Spleen (tissue), 7 donors: Measurements from ENCODE around the gene TDRKH.

Experiments
- CTCF ChIP-seq, 11 experiments: fragments of 200-600 bp in 7 of 11; fragments of 450-650 bp in 4 of 11; sonication (generic) in 4 of 11; IDR thresholded peaks in 8 of 11; conservative IDR thresholded peaks in 3 of 11; 1 replicate in 7 of 11; 2 replicates in 4 of 11; pipeline versions ENCODE4 v1.4.0 to v1.8.0; 2016 to 2021; ENCODE audit warnings: antibody characterized with exemption in 11 of 11, inconsistent platforms in 4 of 11, mild to moderate bottlenecking in 1 of 11
- POLR2A ChIP-seq, 3 donors: fragments of 450-650 bp; IDR thresholded peaks; one replicate each; pipeline ENCODE4 v1.5.1; 2017; ENCODE audit warnings: antibody characterized with exemption in 3 of 3, mild to moderate bottlenecking in 1 of 3
- POLR2AphosphoS5 ChIP-seq, 3 donors: sonication (generic); formaldehyde crosslinking; IDR thresholded peaks; one replicate each; pipeline ENCODE4 v1.5.1; 2017; ENCODE audit warnings: antibody characterized with exemption in 3 of 3
- donor health status: DM: no; HTN: no; CAD: no; lungs with moderate emphysema.
- donor health status: DM: no; HTN: no; CAD: no.
- donor health status: DM: no; HTN: no; CAD: no.

DNA sequence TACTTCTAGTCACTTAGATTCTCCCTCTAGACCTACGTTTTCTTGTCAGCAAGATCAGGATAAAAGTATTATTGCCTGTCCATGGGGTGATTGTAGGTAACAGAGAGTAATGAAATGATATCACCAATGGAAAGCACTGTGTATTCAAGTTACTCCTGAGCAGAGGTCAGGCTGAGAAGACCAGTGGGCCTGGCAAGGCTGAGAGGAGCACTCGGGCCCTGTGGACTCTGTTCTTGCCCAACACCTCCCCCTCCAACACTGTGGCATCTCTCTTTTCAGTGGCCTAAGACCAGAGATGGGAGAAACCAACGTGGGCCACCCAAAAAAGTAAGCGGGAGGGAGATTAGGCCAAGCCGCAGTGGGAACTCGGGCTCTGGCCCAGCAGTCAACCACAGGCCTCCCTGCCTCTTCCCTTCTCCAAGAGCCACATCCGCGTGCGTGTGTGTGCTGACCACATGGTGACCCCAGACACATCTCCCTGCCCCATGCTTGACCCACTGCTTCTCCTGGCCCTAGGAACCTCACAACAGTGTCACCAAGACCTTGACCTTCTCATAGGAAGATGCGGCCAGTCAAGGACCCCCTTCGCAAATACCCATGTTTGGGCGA lies 29.0 kb upstream of the TDRKH start:
- TF ChIP-seq CTCF (IDR thresholded peaks at IDR 0.05 in 8 of 11, conservative IDR thresholded peaks at IDR 0.05 in 3 of 11) = no peak
- TF ChIP-seq POLR2AphosphoS5 (IDR thresholded peaks at IDR 0.05) = no peak
- TF ChIP-seq POLR2A (IDR thresholded peaks at IDR 0.05) = no peak
